Mesenchymal stem cell (in vitro differentiated cells and primary cell): ENCODE data around the gene ZNF23. TPM values are rescaled to one million over a fixed set of nuclear protein-coding genes. Genes with fewer than 3 reads are reported as not detected.
"Not testable (repeated sequence)": the region's sequence is repeated elsewhere in the genome, so short reads cannot be mapped to it uniquely, and the experiment has no call there.

Experiments used
- DNase-seq: peaks from one replicate; pipeline ENCODE4 v3.0.0-alpha.2; 2013
- H2AFZ ChIP-seq: one replicate; pipeline ENCODE4 v1.6.1; 2013; ENCODE audit warnings: low read depth, mild to moderate bottlenecking, control low read depth, inconsistent platforms, low read length, moderate library complexity
- H2AK5ac ChIP-seq: 2 replicates; pipeline ENCODE4 v1.6.1; 2013; ENCODE audit warnings: low read length, moderate library complexity, mild to moderate bottlenecking, inconsistent platforms; ENCODE audit not compliant: severe bottlenecking
- H2BK120ac ChIP-seq: one replicate; pipeline ENCODE4 v1.6.1; 2013; ENCODE audit warnings: low read depth, mild to moderate bottlenecking, inconsistent platforms, low read length, moderate library complexity
- H2BK12ac ChIP-seq, 2 experiments: one replicate each; pipeline ENCODE4 v1.6.1; 2013; ENCODE audit warnings: inconsistent platforms in 2 of 2, low read length in 2 of 2, mild to moderate bottlenecking in 2 of 2, moderate library complexity in 2 of 2, control low read depth in 1 of 2
- H2BK15ac ChIP-seq: one replicate; pipeline ENCODE4 v1.6.1; 2013; ENCODE audit warnings: mild to moderate bottlenecking, low read depth, inconsistent platforms; ENCODE audit not compliant: poor library complexity, severe bottlenecking
- H2BK5ac ChIP-seq: 2 replicates; pipeline ENCODE4 v1.6.1; 2013; ENCODE audit warnings: low read depth, mild to moderate bottlenecking, low read length, control low read depth, inconsistent platforms; ENCODE audit not compliant: poor library complexity, severe bottlenecking
- H3K14ac ChIP-seq, 2 experiments: one replicate each; pipeline ENCODE4 v1.6.1; 2013; ENCODE audit warnings: inconsistent platforms in 2 of 2, low read length in 2 of 2, control low read depth in 1 of 2, mild to moderate bottlenecking in 1 of 2, moderate library complexity in 1 of 2
- H3K18ac ChIP-seq, 2 experiments: one replicate each; pipeline ENCODE4 v1.6.1; 2013; ENCODE audit warnings: inconsistent platforms in 2 of 2, low read length in 2 of 2, control low read depth in 1 of 2, low read depth in 1 of 2, mild to moderate bottlenecking in 1 of 2
- H3K23ac ChIP-seq, 2 experiments: one replicate each; pipeline ENCODE4 v1.6.1; 2013; ENCODE audit warnings: inconsistent platforms in 2 of 2, low read length in 2 of 2, mild to moderate bottlenecking in 2 of 2, moderate library complexity in 2 of 2, control low read depth in 1 of 2
- H3K27ac ChIP-seq: 2 replicates; pipeline ENCODE4 v1.5.1; 2013; ENCODE audit warnings: mild to moderate bottlenecking, moderate library complexity, low read length, control low read depth, inconsistent platforms; ENCODE audit not compliant: poor library complexity, severe bottlenecking
- H3K27me3 ChIP-seq, 2 experiments: 2 replicates each; pipeline versions ENCODE4 v1.6.1 to v1.7.0; 2013; ENCODE audit warnings: low read length in 2 of 2, mild to moderate bottlenecking in 2 of 2, moderate library complexity in 2 of 2, control low read depth in 1 of 2, inconsistent platforms in 1 of 2; ENCODE audit not compliant: control insufficient read depth in 1 of 2, insufficient read depth in 1 of 2
- H3K36me3 ChIP-seq, 2 experiments: 2 replicates each; pipeline versions ENCODE4 v1.6.1 to v1.7.0; 2013; ENCODE audit warnings: low read length in 2 of 2, control low read depth in 1 of 2, inconsistent platforms in 1 of 2, low read depth in 1 of 2, mild to moderate bottlenecking in 1 of 2; ENCODE audit not compliant: insufficient read depth in 2 of 2, control insufficient read depth in 1 of 2
- H3K4ac ChIP-seq, 2 experiments: one replicate each; pipeline ENCODE4 v1.6.1; 2013; ENCODE audit warnings: inconsistent platforms in 2 of 2, low read length in 2 of 2, mild to moderate bottlenecking in 2 of 2, moderate library complexity in 2 of 2, control low read depth in 1 of 2, low read depth in 1 of 2
- H3K4me1 ChIP-seq: 2 replicates; pipeline ENCODE4 v1.6.1; 2013; ENCODE audit warnings: low read depth, low read length, control low read depth; ENCODE audit not compliant: control insufficient read depth, insufficient read depth
- H3K4me2 ChIP-seq: 2 replicates; pipeline ENCODE4 v1.6.1; 2013; ENCODE audit warnings: low read length, mild to moderate bottlenecking, inconsistent platforms; ENCODE audit not compliant: poor library complexity, severe bottlenecking
- H3K4me3 ChIP-seq, 2 experiments: 2 replicates each; pipeline versions ENCODE4 v1.5.1 to v1.7.0; 2013; ENCODE audit warnings: low read length in 2 of 2, mild to moderate bottlenecking in 2 of 2, control low read depth in 1 of 2, low read depth in 1 of 2; ENCODE audit not compliant: insufficient read depth in 1 of 2
- H3K79me1 ChIP-seq: replicated peaks from 2 replicates; pipeline ENCODE4 v1.6.1; 2013; ENCODE audit warnings: mild to moderate bottlenecking, control low read depth, low read length, inconsistent platforms; ENCODE audit not compliant: poor library complexity, severe bottlenecking
- H3K9ac ChIP-seq: 2 replicates; pipeline ENCODE4 v1.7.0; 2013; ENCODE audit warnings: mild to moderate bottlenecking, low read length, moderate library complexity
- H3K9me3 ChIP-seq: 2 replicates; pipeline ENCODE4 v1.7.0; 2013; ENCODE audit warnings: mild to moderate bottlenecking, low read length; ENCODE audit not compliant: control insufficient read depth
- H4K8ac ChIP-seq: one replicate; pipeline ENCODE4 v1.6.1; 2013; ENCODE audit warnings: inconsistent platforms, mild to moderate bottlenecking, low read length, moderate library complexity
- H4K91ac ChIP-seq: one replicate; pipeline ENCODE4 v1.6.1; 2013; ENCODE audit warnings: mild to moderate bottlenecking, low read length, inconsistent platforms
- WGBS: methylation state at CpG from one replicate; pipeline ENCODE4 v1.1.7; 2013; ENCODE audit warnings: mixed read lengths; 5-methylcytosine and 5-hydroxymethylcytosine counted together
- polyA plus RNA-seq, 2 experiments: library from polyadenylated mRNA; stranded (reverse); fragments of 200-250 nt; gene quantifications; one replicate each; pipeline ENCODE4 v1.2.3, GENCODE V29; 2013

The ZNF23 gene
- polyA plus RNA-seq (2013, experiment 1 of 2), result 6.0 TPM
- polyA plus RNA-seq (2013, experiment 2 of 2), result 6.4 TPM

DNA sequence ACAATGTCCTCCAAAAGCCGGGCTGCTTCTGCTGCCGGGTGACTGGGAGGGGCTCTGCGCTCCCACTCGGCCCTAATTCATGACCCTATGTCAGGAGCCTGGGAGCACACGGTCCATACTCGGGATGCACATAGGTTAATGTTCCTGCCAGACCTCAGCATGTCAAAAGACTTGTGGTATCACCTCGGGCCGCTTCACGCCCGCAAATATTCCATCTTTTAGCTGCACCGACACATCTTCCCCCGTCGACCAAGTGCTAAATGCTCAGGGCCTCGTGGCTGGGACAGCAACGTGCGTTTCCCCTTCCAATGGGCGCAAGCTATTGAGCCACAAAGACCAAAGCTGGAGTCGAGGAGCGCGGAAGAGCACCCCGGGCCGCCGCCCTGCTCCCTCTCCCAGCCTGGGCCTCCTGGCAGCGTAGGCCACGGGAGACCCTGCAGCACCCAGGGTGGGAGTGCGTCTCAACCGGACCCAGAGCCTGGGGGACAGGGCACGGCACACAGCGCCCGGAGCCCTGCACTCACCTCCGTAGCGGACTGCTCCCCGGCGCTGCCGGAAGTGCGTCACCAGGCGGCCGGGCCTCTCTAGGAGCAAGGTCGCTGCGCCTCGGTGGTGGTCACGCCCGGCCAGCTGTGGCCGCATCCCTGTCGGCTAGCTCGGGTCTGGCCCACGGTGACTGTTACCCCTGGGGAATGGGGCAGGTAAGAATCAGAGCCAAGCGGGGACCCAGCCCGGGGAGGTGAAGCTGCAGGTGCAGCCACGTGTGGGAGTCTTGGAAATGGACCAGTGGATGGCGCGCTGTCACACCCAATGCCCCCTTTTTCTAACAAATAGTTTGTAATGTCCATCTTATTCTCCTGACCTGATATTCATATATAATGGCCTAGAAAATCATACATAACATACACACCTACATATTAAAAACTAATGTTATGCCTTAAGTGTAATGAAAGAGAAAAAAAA, at the start of gene ZNF23:
TSS of gene ZNF23 (minus strand) at position 562 of the 963 bp plus-strand sequence. CDS start 5,451 bp downstream, outside the sequence.
- Histone ChIP-seq H2BK5ac (peak within 1 kb of the TSS; percentile 34), H3K4me3 (peak within 1 kb of the TSS; percentile 88 to 99), H4K91ac (peak within 1 kb of the TSS; percentile 89), H3K4me1 (peaks cover 3% of the 10 kb centered on the region), H3K79me1 (peaks cover 20% of the 10 kb centered on the region), H2AFZ (peak within 1 kb of the TSS; percentile 97), H3K23ac (peak within 1 kb of the TSS in 1 of 2 experiments; percentile 77), H3K4me2 (peak within 1 kb of the TSS; percentile 98), H2AK5ac (peak within 1 kb of the TSS; percentile 79), H4K8ac (peak within 1 kb of the TSS; percentile 100), H3K9me3 (no peaks in the 10 kb centered on the region), H3K14ac (peak within 1 kb of the TSS in 1 of 2 experiments; percentile 95), H2BK120ac (no peak within 1 kb of the TSS), H2BK15ac (no peak within 1 kb of the TSS), H3K4ac (peak within 1 kb of the TSS; percentile 77 to 92), H3K18ac (peak within 1 kb of the TSS; percentile 88 to 91), H3K27me3 (no peaks in the 10 kb centered on the region), H3K27ac (peak within 1 kb of the TSS; percentile 58), H2BK12ac (peak within 1 kb of the TSS in 1 of 2 experiments; percentile 66), H3K36me3 (peaks cover 0 to 5% of the 10 kb centered on the region in 2 experiments), H3K9ac (peak within 1 kb of the TSS; percentile 99)
- under 1% methylated on average over 46 of the region's 52 CpGs for WGBS
- DNase-seq, result peak; percentile 81

DNA sequence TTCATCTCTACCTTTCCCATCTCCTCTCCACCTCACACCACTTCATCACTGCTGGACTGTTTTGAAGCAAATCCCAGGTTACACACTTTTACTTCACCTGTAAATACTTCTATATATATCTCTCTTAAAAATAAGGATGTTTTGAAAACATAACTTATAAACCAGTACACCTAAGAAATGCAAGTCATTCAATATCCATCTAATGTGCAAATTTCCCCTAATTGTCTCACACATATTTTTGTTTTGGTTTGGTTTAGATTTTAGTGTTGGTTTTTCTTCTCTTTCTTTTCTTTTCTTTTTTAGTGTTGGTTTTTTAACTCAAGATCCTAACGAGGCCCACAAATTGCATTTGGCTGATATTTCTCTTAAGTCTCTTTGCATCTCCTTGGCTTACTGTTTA, 45.0 kb upstream of the ZNF23 start:
- H3K4me2 ChIP-seq, result no peak overlapping the region
- H3K27ac ChIP-seq, result no peak overlapping the region
- peaks cover 5 to 18% of the 10 kb centered on the region in 2 experiments for H3K27me3 ChIP-seq
- H2AFZ ChIP-seq, result no peak overlapping the region
- WGBS, result 45% methylated on average over 1 of the region's 1 CpG
- no peak overlapping the region for H2BK12ac ChIP-seq
- H3K4ac ChIP-seq, result no peak overlapping the region
- no peak overlapping the region for H3K9ac ChIP-seq
- no peak overlapping the region for H4K91ac ChIP-seq
- no peaks in the 10 kb centered on the region for H3K36me3 ChIP-seq
- no peak overlapping the region for H4K8ac ChIP-seq
- H2BK15ac ChIP-seq, result no peak overlapping the region
- no peaks in the 10 kb centered on the region for H3K79me1 ChIP-seq
- H3K4me3 ChIP-seq, result no peak overlapping the region
- H3K9me3 ChIP-seq, result no peaks in the 10 kb centered on the region
- no peak overlapping the region for H3K18ac ChIP-seq
- H2BK120ac ChIP-seq, result no peak overlapping the region
- no peak overlapping the region for H3K14ac ChIP-seq
- DNase-seq, result no peak
- H3K23ac ChIP-seq, result no peak overlapping the region
- no peaks in the 10 kb centered on the region for H3K4me1 ChIP-seq
- H2AK5ac ChIP-seq, result no peak overlapping the region
- no peak overlapping the region for H2BK5ac ChIP-seq

GRCh38 chr16:71504901-71505300, 42.9 kb upstream of the ZNF23 start:
- Histone ChIP-seq H3K27me3 (peaks cover 0 to 20% of the 10 kb centered on the region in 2 experiments), H3K23ac (no peak overlapping the region), H3K79me1 (no peaks in the 10 kb centered on the region), H3K9ac (no peak overlapping the region), H3K27ac (no peak overlapping the region), H3K4me2 (no peak overlapping the region), H4K91ac (no peak overlapping the region), H2BK5ac (no peak overlapping the region), H2AFZ (no peak overlapping the region), H3K36me3 (no peaks in the 10 kb centered on the region), H3K4me3 (no peak overlapping the region), H3K9me3 (no peaks in the 10 kb centered on the region), H2AK5ac (no peak overlapping the region), H2BK15ac (no peak overlapping the region), H3K14ac (no peak overlapping the region), H2BK120ac (no peak overlapping the region), H2BK12ac (no peak overlapping the region), H4K8ac (no peak overlapping the region), H3K4me1 (no peaks in the 10 kb centered on the region), H3K4ac (no peak overlapping the region), H3K18ac (no peak overlapping the region)
- DNase-seq, result no peak
- WGBS, result 93% methylated on average over 5 of the region's 5 CpGs

- 82% methylated on average over 6 of the region's 7 CpGs for WGBS
- not testable (repeated sequence) for H3K4ac ChIP-seq, DNase-seq, H4K91ac ChIP-seq, H3K23ac ChIP-seq, H3K36me3 ChIP-seq, H2AFZ ChIP-seq, H2BK15ac ChIP-seq, H2BK120ac ChIP-seq, H3K14ac ChIP-seq, H2AK5ac ChIP-seq, H3K4me2 ChIP-seq, H3K4me1 ChIP-seq, H3K9ac ChIP-seq, H3K4me3 ChIP-seq, H3K18ac ChIP-seq, H3K9me3 ChIP-seq, H3K27ac ChIP-seq, H3K79me1 ChIP-seq, H2BK5ac ChIP-seq, H2BK12ac ChIP-seq, H4K8ac ChIP-seq
- peaks cover 0 to 20% of the 10 kb centered on the region in 2 experiments for H3K27me3 ChIP-seq
These were observed 42.0 kb upstream of the ZNF23 start for GRCh38 chr16:71504051-71504450.
